Islet precursor cell (in vitro differentiated cells): ENCODE measurements around the gene SCOC.

ENCODE experiments used
- DNase-seq: peaks from one replicate; pipeline ENCODE4 v3.0.0-alpha.2; 2018

SCOC gene

DNA sequence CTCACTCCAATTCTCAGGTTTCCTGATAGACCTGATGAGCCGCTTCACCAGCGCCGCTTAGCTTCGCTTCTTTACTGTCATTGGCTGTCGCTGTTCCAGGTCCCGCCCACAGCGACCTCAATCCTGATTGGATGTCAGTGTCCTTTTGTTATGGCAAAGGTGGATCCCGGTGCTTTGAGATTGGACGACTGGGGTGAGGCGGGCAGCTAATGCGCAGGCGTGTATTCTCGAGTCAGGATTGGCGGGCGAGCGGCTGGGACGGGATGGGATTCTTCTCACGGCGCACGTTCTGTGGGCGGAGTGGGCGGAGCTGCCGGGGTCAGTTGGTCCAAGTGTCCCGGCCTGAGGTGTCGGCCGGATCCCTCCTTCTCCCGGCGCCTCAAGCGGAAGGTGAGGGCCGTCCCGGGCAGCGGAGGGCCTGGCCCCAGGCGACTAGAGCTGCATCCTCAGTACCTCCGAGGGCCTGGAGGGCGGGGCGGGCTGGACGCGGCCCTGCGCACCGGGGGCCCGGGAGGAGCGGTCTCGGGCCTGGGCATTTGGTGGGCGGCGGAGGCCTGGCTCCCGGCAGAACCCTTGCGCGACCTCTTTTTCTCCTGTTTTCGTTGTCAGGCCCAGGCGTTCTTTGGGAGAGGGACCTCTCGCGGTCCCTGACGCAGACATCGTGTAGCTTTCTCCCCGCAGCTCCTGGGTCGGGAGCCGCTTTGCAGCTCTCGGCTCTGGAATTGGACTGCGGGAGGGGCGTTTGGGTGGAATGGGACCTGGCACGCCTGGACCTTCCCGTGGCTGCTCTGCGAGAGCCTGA, at the start of gene SCOC:
TSS of gene SCOC (plus strand) at position 319 of the 802 bp plus-strand sequence. CDS start 5,525 bp downstream, outside the sequence.
- DNase-seq: peak; percentile 100

DNA sequence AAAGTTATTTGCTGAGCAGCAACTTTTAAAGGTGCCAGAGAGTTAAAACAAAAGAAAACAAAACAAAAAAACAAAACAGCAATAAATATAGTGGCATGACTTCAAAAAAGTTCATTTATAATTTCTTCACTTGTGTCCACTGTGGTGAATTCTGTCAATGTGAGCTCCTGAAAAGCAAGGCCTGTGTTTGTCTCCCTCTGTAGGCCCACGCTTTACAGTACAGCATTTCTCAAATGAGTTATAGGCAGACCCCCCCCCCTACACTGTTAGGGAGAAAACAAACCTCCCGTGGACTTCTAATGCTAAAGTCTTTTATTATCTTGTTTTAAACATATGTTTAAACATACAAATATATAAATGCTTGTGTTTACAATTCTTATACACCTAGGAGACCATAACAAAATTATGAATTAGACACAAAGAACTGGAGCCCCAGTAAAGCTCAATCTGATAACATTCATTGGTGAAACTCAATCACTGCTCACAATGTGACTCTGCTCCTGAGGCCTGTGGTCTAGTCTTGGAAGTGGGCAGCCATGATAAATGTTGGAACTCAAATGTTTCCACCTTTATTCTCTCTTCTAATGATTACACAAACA, 47.0 kb upstream of the SCOC start:
- no peak for DNase-seq

DNA sequence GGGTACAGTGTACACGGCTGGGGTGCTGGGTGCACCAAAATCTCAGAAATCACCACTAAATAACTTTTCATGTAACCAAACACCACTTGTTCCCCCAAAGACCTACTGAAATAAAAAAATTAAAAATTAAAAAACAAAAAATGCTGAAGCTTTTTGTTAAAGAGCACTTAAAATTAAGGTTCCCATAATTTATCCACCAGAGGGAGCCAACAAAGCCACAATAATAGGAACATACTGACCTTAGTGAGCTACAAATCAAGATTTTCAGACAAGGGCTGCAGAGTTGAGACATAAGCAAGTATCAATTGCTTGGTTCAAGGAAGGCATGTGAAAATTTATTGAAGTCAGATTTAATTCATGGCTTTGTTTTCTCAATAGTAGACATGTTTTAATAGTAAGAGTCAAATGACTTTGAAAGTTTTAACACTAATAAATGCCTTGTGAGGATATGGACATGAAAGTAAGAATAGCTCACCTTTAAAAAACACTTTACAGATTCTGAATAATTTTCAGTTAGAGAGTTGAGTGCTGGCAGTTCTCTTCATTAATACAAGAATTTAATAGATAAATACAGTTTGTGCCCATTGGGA, 43.0 kb upstream of the SCOC start:
- no peak for DNase-seq

DNA sequence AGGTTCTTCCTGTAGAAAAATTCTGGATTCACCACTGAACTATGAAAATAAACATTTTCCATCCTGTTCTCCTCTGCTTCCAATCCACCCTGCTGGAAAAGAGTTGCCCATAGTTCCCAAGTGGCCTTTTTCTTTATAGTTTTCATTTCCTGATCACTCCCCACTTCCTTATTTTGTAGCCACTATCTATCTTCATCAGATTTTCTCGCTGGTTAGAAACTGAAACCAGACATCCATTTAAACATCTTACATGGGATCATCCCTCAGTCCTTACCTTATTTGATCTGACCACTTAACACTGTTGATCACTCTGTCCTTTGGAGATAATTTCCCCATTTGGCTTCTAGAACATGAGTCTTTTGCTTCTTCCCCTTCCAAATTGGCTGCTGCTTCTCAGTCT, 42.2 kb upstream of the SCOC start:
- DNase-seq: no peak

DNA sequence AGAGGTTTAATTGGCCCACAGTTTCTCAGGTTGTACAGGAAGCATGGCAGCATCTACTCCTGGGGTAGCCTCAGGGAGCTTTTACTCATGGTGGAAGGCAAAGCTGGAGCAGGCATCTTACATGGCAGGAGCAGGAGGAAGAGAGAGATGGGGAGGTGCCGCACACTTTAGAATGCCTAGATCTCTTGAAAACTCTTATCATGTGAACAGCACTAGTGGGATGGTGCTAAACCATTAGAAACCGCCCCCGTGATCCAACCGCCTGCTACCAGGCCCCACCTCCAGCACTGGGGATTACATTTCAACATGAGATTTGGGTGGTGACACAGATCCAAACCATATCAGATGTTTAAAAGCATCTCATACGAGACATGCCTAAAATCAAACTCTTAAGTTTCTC, 41.6 kb upstream of the SCOC start:
- no peak for DNase-seq

DNA sequence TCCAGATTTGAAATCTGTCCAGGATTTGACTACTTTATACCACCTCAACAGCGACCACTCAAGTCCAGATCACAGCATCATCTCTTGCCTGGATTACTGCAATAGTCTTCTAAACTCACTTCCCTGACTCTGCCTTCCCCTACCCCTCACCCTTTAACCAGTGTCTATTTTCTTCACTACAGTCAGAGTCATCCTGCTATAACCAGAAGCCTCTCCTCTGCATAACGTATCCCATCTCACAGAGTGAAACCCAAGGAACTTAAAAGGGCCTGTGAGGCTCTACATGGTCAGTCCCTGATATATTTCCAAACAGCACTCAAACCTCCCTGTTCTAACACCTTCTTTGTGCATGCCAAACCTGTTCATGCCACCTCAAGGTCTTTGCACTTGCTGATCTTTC, 40.7 kb upstream of the SCOC start:
- no peak for DNase-seq

DNA sequence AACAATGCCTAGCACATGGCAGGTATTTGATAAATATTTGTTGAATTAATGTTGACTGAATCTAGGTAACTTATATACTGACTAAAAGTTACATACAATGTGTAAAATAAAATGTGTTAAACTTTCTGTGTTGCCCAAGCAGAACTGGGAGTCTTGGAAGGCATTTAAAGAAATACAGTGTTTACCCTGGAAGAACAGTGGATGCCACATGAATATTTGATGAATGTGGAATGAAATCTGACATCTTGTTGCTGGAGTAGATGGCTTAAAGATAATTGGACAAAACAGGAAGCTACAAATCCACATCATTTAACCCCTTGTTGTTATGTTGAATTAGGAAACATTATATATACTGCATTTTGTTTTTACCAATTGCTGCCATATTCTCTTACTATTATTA, 39.9 kb upstream of the SCOC start:
- DNase-seq: no peak

DNA sequence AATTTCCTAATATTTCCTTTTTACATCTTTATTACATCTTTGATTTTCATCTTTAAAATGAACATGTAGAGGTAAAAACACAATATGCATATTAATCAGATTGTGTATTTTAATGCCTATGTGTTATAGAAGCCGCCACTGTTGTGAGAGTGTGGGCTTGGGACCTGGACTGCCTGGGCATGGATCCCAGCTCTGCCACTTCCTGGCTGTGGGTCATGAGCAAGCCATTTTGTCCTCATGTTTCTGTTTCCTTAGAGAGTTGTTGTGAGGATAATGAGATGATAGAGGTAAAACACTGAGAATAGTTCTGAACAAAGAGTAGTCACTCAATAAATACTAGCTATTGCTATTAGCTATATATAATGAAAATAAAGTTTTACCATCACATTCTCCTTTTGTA, 38.4 kb upstream of the SCOC start:
- DNase-seq: no peak

DNA sequence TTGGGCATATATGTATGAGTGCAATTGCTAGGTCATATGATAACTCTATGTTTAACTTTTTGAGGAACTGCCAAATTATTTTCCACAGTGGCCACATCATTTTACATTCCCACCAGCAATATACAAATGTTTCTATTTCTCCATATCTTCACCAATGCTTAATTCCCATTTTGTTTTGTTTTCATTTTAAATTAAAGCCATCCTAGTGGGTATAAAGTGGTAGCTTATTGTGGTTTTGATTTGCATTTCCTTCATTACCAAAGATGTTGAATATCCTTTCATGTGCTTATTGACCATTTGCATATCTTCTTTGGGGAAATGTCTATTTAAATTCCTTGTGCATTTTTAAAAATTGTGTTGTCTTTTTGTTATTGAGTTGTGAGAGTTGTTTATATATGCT, 36.7 kb upstream of the SCOC start:
- DNase-seq: no peak

DNA sequence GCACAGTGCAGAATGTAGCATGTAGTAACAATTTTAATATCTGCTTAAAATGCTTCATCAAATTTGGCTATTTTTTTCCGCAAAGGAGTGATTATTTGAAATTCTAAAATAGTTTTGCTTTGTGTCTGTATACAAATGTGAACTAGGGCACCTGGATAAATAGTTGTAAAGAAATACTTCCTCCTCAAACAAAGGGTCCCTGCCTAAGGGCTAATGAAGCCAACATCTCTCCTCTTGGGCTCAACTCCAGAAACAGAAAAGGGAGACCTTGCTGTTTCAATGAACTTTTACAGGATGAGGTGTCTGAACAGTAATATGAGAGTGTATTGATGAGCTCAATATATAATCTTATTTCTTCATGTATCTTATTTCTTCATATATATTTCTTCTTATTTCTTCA, 30.8 kb upstream of the SCOC start:
- no peak for DNase-seq

DNA sequence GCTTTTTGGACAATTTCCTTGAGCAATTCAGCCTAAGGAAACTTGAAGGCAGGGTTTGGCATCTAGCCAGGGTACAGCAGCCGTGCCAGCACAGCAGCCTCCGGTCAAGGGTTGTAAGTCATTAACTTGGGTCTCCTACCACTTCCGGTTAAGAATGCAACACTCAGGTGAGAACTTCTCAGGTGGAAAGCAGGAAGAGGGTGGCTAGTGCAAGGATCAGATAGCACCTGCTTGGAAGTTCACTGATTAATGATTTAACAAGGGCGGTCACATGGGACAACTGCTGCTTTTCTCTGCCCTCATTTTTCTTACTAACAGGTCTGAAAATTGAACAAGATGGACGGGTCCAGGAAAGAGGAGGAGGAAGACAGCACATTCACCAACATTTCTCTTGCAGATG, 30.1 kb upstream of the SCOC start:
- DNase-seq: no peak

DNA sequence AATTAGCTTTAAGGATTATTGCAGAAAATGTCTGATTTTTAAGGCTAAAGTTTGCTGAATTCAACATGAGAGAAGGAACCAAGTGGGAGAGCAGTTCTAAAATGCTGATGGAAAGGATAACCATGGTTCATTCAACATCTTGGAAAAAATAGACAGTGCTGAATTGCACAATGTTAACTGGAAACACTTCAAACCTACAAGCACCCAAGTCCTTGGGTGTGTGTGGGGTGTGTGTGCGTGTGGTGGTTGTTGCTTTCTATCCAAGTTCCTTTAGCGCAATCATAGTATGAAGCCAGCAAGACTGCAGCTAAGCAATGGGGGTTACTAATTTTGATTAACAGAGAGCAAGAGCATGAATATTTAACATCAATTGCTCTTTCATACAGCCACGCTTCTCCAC, 29.3 kb upstream of the SCOC start:
- DNase-seq: no peak

DNA sequence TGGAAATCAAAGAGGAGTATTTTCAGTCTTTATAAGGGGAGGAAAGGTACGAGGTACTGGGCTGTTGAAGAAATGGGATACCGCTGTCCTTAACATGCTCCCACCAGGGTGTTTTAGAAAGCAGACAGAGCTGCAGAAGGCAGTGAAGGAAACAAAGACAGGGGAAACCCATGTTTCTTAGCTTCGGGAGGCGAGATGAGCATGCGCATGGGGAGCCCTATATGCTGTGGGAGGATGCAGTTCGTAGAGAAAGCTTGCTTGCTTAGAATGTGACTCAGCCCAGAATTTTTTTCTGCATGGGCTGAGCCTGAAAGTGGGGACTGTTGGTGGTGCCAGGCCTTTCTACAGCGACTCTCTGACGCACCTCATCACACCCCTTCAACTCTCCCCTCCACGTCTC, 28.8 kb upstream of the SCOC start:
- no peak for DNase-seq

DNA sequence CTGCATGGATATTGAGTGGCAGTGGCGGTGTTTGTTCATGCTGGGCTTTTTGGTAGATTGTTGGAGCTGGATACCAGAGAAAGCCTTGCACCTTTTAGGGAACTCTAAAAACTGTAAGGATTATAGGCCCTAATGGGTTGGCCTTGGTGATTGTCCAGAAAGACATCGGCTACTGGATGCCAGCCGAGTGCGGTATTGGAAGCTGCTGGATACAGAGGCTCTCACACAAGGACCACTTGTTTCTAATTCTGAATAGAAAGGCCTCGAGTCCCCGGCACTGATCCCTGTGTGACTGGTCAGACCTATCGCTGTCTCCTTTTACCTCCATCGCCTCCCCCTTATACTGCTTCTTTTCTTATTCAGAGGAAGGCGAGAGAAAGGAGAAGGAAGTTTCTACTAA, 27.3 kb upstream of the SCOC start:
- no peak for DNase-seq

DNA sequence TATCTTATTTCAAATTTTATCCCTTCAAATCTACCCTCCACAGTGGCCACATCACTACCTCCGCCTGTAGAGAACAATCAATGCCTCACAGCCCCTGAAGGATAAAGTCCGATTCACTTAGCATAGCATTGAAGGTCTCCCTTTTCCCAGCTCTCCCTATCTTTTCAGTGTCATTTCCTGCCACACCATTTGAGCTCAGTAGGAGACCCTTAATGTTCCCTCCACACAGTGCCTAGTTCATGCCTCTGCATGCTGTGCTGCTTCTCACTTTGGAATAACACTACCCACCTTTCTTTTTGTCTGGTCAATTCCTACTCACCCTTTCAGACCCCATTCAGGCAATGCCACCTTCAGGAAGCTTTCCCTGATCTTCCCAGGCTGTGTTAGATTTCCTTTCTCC, 23.6 kb upstream of the SCOC start:
- no peak for DNase-seq

DNA sequence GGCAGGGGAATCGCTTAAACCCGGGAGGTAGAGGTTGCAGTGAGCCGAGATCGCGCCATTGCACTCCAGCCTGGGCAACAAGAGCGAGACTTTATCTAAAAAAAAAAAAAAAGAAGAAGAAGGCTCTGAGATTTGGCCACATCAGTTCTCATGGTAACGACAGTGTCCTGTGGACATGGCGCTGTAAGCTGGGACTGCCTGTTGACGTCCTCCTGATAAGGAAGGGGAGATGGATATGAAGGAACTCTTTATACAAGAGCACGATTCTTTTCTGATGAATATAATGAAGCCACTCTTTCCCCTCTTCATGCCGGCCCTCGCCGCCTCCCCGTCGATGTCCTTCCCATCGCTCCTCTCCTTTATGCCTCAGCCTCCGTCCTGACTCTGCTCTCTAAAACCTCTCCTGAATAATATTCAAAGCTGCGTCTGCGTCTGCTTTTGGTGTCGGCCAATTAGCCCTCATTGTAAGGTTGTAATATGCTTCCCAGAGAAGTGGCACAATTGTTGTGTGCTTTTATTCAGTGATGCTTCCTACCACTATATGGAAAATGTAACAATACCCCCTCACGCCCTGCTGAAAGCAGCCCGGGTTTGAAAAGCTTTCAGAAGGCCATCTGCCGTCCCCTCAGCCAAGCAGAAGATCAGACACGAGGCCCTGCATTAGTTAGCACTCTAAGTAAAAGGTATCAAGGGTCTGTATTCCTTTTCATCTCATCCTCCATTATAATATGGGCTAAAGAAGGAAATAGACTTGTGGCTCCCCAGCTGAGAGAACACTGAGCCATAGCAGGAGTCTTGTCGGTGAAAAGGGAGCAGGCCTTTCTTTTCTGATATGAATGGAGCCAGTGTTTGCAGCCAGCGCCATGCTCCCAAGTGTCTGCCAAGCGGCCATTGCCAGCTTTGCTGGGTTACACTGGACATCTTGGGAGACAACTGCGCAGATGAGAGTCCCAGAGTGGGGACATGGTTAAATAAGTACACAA, 22.1 kb upstream of the SCOC start:
- DNase-seq: no peak

DNA sequence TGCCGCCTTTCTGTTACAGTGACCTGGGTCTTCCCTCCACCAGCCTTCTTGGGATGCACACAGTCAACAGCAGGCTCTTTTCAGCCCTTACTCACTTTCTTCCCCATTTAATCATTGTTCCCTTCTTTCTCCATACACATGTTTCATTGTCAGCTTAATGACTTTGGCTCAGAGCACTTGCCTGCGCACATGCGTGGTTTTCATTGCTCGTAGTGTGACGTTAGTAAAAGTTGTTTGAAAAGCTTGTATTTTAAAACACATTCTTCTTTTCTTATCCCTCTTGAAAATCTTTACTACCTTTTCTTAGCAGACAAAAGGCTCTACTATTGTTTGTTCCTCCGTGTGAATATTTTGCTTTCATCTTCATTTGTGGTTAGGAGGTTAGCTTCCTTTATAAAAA, 19.7 kb upstream of the SCOC start:
- DNase-seq: no peak

DNA sequence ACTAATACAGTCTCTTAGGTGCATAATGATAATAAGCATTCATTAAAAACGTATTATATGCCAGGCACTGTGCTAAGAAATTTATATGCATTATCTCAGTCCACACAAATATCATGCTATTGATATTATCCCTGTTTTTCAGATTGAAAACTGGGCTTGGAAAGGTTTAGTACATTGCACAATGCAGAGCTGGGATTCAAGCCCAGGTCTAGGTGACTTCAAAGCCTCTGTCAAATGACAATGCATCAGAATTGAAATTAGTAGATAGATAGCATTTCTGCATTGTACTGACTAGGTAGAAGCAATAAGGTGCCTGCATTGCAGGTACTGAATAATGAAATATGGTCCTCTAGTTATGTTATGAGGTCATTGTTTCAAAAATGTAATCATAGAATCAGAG, 18.2 kb upstream of the SCOC start:
- no peak for DNase-seq

DNA sequence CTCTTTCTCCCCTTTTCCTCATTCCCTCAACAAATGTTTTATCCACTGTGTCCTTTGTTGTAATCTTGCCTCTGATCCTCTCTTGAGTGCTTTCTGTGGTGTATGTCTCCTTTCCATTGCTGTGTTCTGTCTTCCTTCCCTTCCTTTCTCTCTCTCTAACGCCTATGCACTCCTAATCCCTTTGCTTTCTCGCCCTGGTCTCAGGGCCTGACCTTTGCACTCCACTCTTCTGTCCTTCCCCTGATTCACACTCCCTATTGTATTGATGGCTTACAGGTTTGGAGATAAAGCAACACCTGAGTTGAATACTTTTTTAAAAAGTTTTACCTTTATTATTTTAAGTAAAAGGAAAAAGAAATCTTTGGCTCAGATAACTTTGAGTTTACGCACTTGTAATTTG, 15.6 kb upstream of the SCOC start:
- no peak for DNase-seq

DNA sequence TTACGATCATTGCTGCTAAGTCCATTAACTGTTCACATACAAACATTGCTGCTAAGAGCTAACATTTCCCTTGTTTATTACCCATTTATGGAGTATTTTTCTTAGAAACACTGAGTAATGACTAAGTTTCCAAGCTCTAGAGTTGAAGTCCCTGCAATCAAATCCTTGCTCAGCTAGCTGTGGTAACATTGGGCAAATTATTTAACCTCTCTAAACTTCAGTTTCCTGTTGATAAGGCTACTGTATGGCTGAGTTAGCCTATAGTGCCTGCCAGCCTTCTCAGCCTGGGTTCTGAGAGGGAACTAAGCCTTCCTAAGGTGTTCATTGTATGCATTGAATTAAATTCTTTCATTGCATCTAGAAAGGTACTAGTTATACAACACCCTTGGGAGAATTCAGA, 15.2 kb upstream of the SCOC start:
- no peak for DNase-seq

DNA sequence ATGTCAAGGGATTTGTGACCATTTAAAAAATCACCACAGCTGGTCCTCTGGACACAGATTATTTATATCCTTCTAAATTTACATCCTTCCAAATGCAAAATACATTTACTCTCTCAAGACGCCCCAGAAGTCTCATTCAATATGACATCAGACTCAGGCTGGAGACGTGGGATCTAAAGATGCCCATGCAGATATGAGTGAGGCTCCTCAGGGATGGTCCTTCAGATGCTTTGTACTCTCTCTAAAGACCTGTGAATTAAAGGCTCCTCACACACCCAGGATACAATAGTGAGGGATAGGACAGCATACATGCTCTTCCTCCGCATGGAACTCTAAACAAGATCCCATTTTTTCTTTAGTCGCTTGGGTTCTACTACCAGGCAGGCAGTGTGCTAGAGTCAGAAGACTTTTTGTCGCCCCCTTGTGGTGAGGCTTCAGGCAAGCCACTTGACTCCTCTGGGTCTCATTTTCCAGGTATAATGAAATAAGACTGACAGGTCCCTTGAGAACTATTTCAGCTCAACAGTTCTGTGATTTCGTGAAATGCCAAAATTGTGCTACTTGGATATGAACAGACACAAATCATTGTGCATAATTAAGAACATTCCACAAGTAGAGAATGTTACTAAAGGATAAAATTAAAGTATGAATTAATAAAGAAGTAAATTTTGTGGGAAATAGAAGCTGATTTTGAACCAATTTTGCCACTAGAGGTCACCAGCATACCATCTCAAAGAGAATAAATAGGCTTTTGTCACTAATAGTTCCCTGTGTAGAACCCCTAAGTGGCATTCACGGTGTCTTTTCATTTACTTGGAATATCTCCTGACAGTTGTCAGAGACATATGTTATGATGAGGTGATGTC, 13.7 kb upstream of the SCOC start:
- peak; percentile 91 for DNase-seq

DNA sequence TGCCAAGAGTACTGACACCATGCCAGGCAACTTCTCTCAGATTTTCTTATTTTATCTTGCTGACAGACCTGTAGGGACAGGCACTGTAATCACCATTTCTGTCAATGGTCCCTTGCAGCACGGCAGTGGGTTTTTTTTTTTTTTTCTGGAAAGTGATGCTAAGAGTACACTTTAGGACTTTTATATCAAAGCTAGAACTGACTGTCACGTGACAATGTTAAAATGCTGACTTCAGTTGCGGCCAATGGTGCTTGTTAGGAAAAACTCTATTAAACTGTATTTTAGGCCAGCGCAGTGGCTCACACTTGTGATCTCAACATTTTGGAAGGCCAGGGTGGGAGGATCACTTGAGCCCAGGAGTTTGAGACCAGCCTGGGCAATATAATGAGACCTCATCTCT, 12.3 kb upstream of the SCOC start:
- no peak for DNase-seq
